SK-N-SH treated with all-trans-retinoic acid at 6 μM for 48 hours (cell line): Measurements from ENCODE around the gene DCDC1.

Source experiments
- ATAC-seq: fragments of 200-7000 bp; cut with Tn5 transposase; 3 replicates; pipeline ENCODE4 v1.9.1; 2020; ENCODE audit warnings: mild to moderate bottlenecking, moderate library complexity
- ARNTL ChIP-seq: fragments of 450-650 bp; formaldehyde crosslinking; IDR thresholded peaks from 2 replicates; pipeline ENCODE4 v1.5.0; 2020; ENCODE audit warnings: low read depth, mild to moderate bottlenecking, moderate library complexity, borderline replicate concordance
- BACH2 ChIP-seq: fragments of 250-450 bp; sonication (Bioruptor Pico); IDR thresholded peaks from 2 replicates; pipeline ENCODE4 v1.9.0; 2021; ENCODE audit warnings: mild to moderate bottlenecking, borderline replicate concordance
- CREB5 ChIP-seq: fragments of 250-450 bp; sonication (Bioruptor Pico); IDR thresholded peaks from 2 replicates; pipeline ENCODE4 v1.5.1; 2020; ENCODE audit warnings: low read depth, mild to moderate bottlenecking, moderate library complexity
- CSRNP3 ChIP-seq: fragments of 250-450 bp; sonication (Bioruptor Pico); IDR thresholded peaks from 2 replicates; pipeline ENCODE4 v1.5.1; 2021; ENCODE audit warnings: mild to moderate bottlenecking, moderate library complexity
- GLIS3 ChIP-seq: fragments of 250-450 bp; sonication (Bioruptor Pico); IDR thresholded peaks from 2 replicates; pipeline ENCODE4 v1.5.0; 2020; ENCODE audit warnings: mild to moderate bottlenecking, moderate library complexity
- ISL1 ChIP-seq: fragments of 250-450 bp; sonication (Bioruptor Pico); IDR thresholded peaks from 2 replicates; pipeline ENCODE4 v2.1.2; 2022; ENCODE audit warnings: mild to moderate bottlenecking, moderate library complexity
- OSR1 ChIP-seq: fragments of 250-450 bp; sonication (Bioruptor Pico); IDR thresholded peaks from 2 replicates; pipeline ENCODE4 v1.8.0; 2022; ENCODE audit warnings: moderate library complexity, mild to moderate bottlenecking, inconsistent platforms
- POU6F1 ChIP-seq: fragments of 250-450 bp; sonication (Bioruptor Pico); IDR thresholded peaks from 2 replicates; pipeline ENCODE4 v1.8.0; 2021; ENCODE audit warnings: low read depth, mild to moderate bottlenecking, moderate library complexity, borderline replicate concordance
- PPARA ChIP-seq: fragments of 250-450 bp; sonication (Bioruptor Pico); IDR thresholded peaks from 2 replicates; pipeline ENCODE4 v1.5.0; 2020; ENCODE audit warnings: mild to moderate bottlenecking, borderline replicate concordance
- RARB ChIP-seq: fragments of 250-450 bp; sonication (Bioruptor Pico); IDR thresholded peaks from 2 replicates; pipeline ENCODE4 v1.8.0; 2021; ENCODE audit warnings: mild to moderate bottlenecking, moderate library complexity
- SNAI2 ChIP-seq: fragments of 250-450 bp; sonication (Bioruptor Pico); IDR thresholded peaks from 2 replicates; pipeline ENCODE4 v1.5.0; 2020; ENCODE audit warnings: mild to moderate bottlenecking, moderate library complexity
- TCF4 ChIP-seq: fragments of 250-450 bp; sonication (Bioruptor Pico); IDR thresholded peaks from 2 replicates; pipeline ENCODE4 v1.8.0; 2021; ENCODE audit warnings: mild to moderate bottlenecking, moderate library complexity, borderline replicate concordance
- TOX ChIP-seq: fragments of 250-450 bp; sonication (Bioruptor Pico); IDR thresholded peaks from 2 replicates; pipeline ENCODE4 v1.8.0; 2021; ENCODE audit warnings: mild to moderate bottlenecking, moderate library complexity, borderline replicate concordance
- TSHZ2 ChIP-seq: fragments of 250-450 bp; sonication (Bioruptor Pico); IDR thresholded peaks from 2 replicates; pipeline ENCODE4 v1.5.0; 2020; ENCODE audit warnings: mild to moderate bottlenecking, moderate library complexity
- ZC3H10 ChIP-seq: fragments of 250-450 bp; sonication (Bioruptor Pico); IDR thresholded peaks from 2 replicates; pipeline ENCODE4 v1.5.1; 2021; ENCODE audit warnings: mild to moderate bottlenecking, moderate library complexity
- ZFP3 ChIP-seq: fragments of 250-450 bp; sonication (Bioruptor Pico); IDR thresholded peaks from 2 replicates; pipeline ENCODE4 v1.5.0; 2020; ENCODE audit warnings: mild to moderate bottlenecking, moderate library complexity
- ZFP30 ChIP-seq: fragments of 450-650 bp; formaldehyde crosslinking; IDR thresholded peaks from 2 replicates; pipeline ENCODE4 v1.5.0; 2022; ENCODE audit warnings: mild to moderate bottlenecking, moderate library complexity
- ZNF565 ChIP-seq: fragments of 450-650 bp; formaldehyde crosslinking; conservative IDR thresholded peaks from 2 replicates; pipeline ENCODE4 v1.5.0; 2020; ENCODE audit warnings: low read depth, mild to moderate bottlenecking, moderate library complexity
- ZNF70 ChIP-seq: fragments of 450-650 bp; formaldehyde crosslinking; IDR thresholded peaks from 2 replicates; pipeline ENCODE4 v1.5.0; 2020; ENCODE audit warnings: mild to moderate bottlenecking, moderate library complexity
- ZNF8 ChIP-seq: fragments of 450-650 bp; formaldehyde crosslinking; IDR thresholded peaks from 2 replicates; pipeline ENCODE4 v1.5.0; 2020; ENCODE audit warnings: mild to moderate bottlenecking, moderate library complexity

The DCDC1 gene

GRCh38 chr11:31355817-31356216, 13.7 kb downstream of the DCDC1 start (continued):
- TF ChIP-seq CSRNP3 (CRISPR knock-in tag) (no peak), OSR1 (no peak), TCF4 (CRISPR knock-in tag) (no peak), SNAI2 (no peak)

- TF ChIP-seq SNAI2 (no peak), GLIS3 (CRISPR knock-in tag) (no peak), PPARA (CRISPR knock-in tag) (no peak), BACH2 (CRISPR knock-in tag) (no peak), TSHZ2 (CRISPR knock-in tag) (no peak), CSRNP3 (CRISPR knock-in tag) (no peak), OSR1 (no peak), RARB (no peak), ISL1 (no peak), TOX (CRISPR knock-in tag) (no peak), TCF4 (CRISPR knock-in tag) (no peak), ZNF565 (CRISPR knock-in tag) (no peak), ZC3H10 (no peak)
- no peak for ATAC-seq
These were observed 14.4 kb downstream of the DCDC1 start for GRCh38 chr11:31355131-31355530.

- TF ChIP-seq ZFP3 (CRISPR knock-in tag): no peak
- TF ChIP-seq SNAI2: no peak
- TF ChIP-seq CSRNP3 (CRISPR knock-in tag): no peak
- TF ChIP-seq ISL1: no peak
- TF ChIP-seq, all 23 proteins: peak for 0
- no peak for ATAC-seq
These were observed 18.4 kb downstream of the DCDC1 start for GRCh38 chr11:31351168-31351567.

- ATAC-seq: peak; percentile 69; the same call in 2 of the 3 replicates
- TF ChIP-seq ISL1: no peak
- TF ChIP-seq ZNF70 (CRISPR knock-in tag): no peak
- TF ChIP-seq TOX (CRISPR knock-in tag): no peak
- TF ChIP-seq ZFP3 (CRISPR knock-in tag): no peak
- no peak for TF ChIP-seq SNAI2
- TF ChIP-seq BACH2 (CRISPR knock-in tag): no peak
- no peak for TF ChIP-seq CSRNP3 (CRISPR knock-in tag)
- TF ChIP-seq TSHZ2 (CRISPR knock-in tag): no peak
- no peak for TF ChIP-seq ARNTL (CRISPR knock-in tag)
- no peak for TF ChIP-seq ZFP30 (CRISPR knock-in tag)
- no peak for TF ChIP-seq ZNF8 (CRISPR knock-in tag)
- no peak for TF ChIP-seq POU6F1 (CRISPR knock-in tag)
- TF ChIP-seq ZC3H10: no peak
- no peak for TF ChIP-seq CREB5 (CRISPR knock-in tag)
These were observed 28.5 kb downstream of the DCDC1 start for GRCh38 chr11:31340903-31341572.
